Measurements from ENCODE around the gene POLE4. TPM values are rescaled to one million over a fixed set of nuclear protein-coding genes. Genes with fewer than 3 reads are reported as not detected.

The POLE4 gene
- total and polyA plus RNA-seq, 12 donors, result 16.7 to 93.0 (median 71.1) TPM

- intact Hi-C loops (cut with DNase I), result loop anchor here (10.0 kb wide), 2 partner anchors 154 to 484 kb away; no protein-coding TSS in a partner anchor
- Histone ChIP-seq H3K9me3 (replicated peaks in 1 of 3) (no peaks in the 10 kb centered on the region), H3K4me1 (replicated peaks in 1 of 2) (no peaks in the 10 kb centered on the region), H3K27me3 (peaks cover 27% of the 10 kb centered on the region), H3K27ac (no peak overlapping the region), H3K36me3 (replicated peaks in 1 of 2) (no peaks in the 10 kb centered on the region), H3K4me3 (no peak overlapping the region)
- TF ChIP-seq CTCF (IDR thresholded peaks at IDR 0.05) (no peak), POLR2A (IDR thresholded peaks at IDR 0.05) (no peak)
- WGBS, 4 donors, result 55 to 76% (median 64%) methylated on average over 4 of the region's 4 CpGs
- DNase-seq, result no peak
These were observed 47.4 kb upstream of the POLE4 start for GRCh38 chr2:74911061-74911460.

- no peak for TF ChIP-seq POLR2A (IDR thresholded peaks at IDR 0.05)
- TF ChIP-seq CTCF (IDR thresholded peaks at IDR 0.05), result no peak
- intact Hi-C loops (cut with DNase I), result loop anchor here (5.0 to 10.0 kb wide), 3 partner anchors 149 to 492 kb away; no protein-coding TSS in a partner anchor
- Histone ChIP-seq H3K36me3 (replicated peaks in 1 of 2) (no peaks in the 10 kb centered on the region), H3K9me3 (replicated peaks in 1 of 3) (no peaks in the 10 kb centered on the region), H3K27me3 (peaks cover 3% of the 10 kb centered on the region), H3K4me3 (no peak overlapping the region), H3K27ac (no peak overlapping the region), H3K4me1 (replicated peaks in 1 of 2) (no peaks in the 10 kb centered on the region)
- no peak for DNase-seq
- 71 to 83% (median 79%) methylated on average over 3 to 4 of the region's 4 CpGs for WGBS, 4 donors
These were observed 42.7 kb upstream of the POLE4 start for GRCh38 chr2:74915743-74916142.

GRCh38 chr2:74916394-74916793, 42.0 kb upstream of the POLE4 start:
- Histone ChIP-seq H3K36me3 (replicated peaks in 1 of 2) (no peaks in the 10 kb centered on the region), H3K4me3 (no peak overlapping the region), H3K9me3 (replicated peaks in 1 of 3) (no peaks in the 10 kb centered on the region), H3K27me3 (peaks cover 3% of the 10 kb centered on the region), H3K4me1 (replicated peaks in 1 of 2) (no peaks in the 10 kb centered on the region), H3K27ac (no peak overlapping the region)
- no peak for TF ChIP-seq CTCF (IDR thresholded peaks at IDR 0.05)
- 51 to 71% (median 63%) methylated on average over 2 of the region's 2 CpGs for WGBS, 4 donors
- no peak for DNase-seq
- intact Hi-C loops (cut with DNase I), result loop anchor here (5.0 to 10.0 kb wide), 3 partner anchors 148 to 491 kb away; no protein-coding TSS in a partner anchor

- Histone ChIP-seq H3K27ac (no peak overlapping the region), H3K9me3 (replicated peaks in 1 of 3) (no peaks in the 10 kb centered on the region), H3K27me3 (peaks cover 3% of the 10 kb centered on the region), H3K4me3 (no peak overlapping the region), H3K36me3 (replicated peaks in 1 of 2) (no peaks in the 10 kb centered on the region), H3K4me1 (replicated peaks in 1 of 2) (no peaks in the 10 kb centered on the region)
- intact Hi-C loops (cut with DNase I), result loop anchor here (5.0 to 10.0 kb wide), 3 partner anchors 147 to 489 kb away; no protein-coding TSS in a partner anchor
- no peak for TF ChIP-seq POLR2A (IDR thresholded peaks at IDR 0.05)
- no peak for TF ChIP-seq CTCF (IDR thresholded peaks at IDR 0.05)
- WGBS, 4 donors, result 72 to 76% (median 73%) methylated on average over 20 of the region's 20 CpGs
- no peak for DNase-seq
These were observed 40.5 kb upstream of the POLE4 start for GRCh38 chr2:74917702-74918619.
